HG03520 (cell line): Measurements from ENCODE around the gene SH3PXD2B.
"Not testable (repeated sequence)": the region's sequence is repeated elsewhere in the genome, so short reads cannot be mapped to it uniquely, and the experiment has no call there.

Source experiments
- ATAC-seq: cut with Tn5 transposase; IDR thresholded peaks from one replicate; pipeline ENCODE4 v1.9.1; 2021; ENCODE audit warnings: mild to moderate bottlenecking, moderate library complexity; ENCODE audit not compliant: unreplicated experiment

Gene SH3PXD2B

DNA sequence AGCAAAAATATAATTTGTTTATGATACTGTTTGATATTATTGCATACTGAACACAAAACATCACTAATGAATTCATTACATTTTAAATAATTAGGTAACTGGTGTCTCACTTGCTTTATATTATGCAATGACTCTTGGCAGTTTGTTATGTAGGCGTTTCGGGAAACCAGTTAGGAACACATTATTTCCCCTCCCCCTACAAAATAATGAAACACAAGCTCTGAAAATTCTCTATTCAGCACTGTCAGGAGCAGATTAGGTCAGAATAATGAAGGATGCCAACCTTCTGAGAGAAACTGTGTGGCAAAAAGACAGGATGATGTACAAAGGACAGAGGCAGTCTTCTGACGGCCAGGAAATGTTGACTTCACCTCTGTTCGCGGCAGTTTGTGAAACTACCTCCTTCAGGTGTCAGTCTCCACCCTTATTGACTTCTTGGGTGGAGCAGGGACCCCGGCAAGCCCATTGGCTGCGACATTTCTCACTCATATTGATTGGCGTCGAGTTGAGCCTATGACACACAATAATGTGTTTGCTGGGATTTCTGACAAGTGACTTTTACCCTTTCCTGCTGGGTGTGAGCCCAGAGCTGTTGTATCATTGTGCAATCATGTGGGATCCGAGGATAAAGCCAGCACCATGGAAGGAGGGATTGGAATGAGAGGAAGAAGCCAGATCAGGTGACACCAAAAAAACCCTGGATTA, 33.9 kb downstream of the SH3PXD2B start:
- ATAC-seq, result peak; percentile 77

DNA sequence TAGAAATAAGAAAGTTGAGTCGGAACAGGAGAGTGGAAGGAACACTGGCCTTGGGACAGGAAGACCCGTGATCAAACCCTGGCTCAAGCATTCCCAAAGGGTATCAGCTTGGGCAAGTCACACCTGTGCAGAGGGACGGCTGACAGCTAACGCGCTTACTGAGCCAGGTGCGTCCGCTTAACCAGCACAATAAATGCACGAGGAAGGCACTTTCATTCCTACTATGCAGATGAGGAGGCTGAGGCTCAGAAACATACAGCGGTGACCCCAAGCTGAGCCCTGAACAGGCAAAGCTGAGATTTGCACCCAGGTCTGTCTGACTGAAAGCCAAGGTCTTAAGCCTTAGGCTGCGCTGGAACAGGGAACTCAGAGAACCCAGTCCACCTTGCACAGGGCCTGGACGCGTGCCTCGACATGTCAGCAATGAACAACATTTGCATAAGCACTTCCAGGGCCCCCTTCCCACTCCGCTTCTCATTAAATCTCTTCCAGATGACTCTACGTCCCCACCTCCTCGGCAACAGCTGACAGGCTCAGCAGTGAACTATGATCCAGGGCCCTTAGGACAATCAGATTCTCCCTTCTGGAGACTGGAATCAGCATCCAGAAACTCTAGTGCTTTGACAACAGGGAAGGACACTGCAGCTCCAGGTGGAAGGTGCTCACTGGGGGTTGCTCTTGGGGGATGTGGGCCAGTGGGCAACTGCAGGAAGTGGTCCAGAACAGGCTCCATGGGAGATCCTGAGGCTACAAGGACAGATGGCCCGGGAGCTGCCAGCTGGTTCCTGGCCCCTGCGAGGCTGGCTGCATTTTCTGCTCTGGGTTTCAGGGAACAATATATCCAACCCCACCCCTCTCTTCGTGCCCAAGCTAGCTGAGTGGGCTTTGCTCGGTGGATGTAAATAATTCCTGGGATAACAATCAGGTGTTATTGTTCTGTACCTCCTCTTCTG, 35.2 kb downstream of the SH3PXD2B start:
- ATAC-seq, result no peak

DNA sequence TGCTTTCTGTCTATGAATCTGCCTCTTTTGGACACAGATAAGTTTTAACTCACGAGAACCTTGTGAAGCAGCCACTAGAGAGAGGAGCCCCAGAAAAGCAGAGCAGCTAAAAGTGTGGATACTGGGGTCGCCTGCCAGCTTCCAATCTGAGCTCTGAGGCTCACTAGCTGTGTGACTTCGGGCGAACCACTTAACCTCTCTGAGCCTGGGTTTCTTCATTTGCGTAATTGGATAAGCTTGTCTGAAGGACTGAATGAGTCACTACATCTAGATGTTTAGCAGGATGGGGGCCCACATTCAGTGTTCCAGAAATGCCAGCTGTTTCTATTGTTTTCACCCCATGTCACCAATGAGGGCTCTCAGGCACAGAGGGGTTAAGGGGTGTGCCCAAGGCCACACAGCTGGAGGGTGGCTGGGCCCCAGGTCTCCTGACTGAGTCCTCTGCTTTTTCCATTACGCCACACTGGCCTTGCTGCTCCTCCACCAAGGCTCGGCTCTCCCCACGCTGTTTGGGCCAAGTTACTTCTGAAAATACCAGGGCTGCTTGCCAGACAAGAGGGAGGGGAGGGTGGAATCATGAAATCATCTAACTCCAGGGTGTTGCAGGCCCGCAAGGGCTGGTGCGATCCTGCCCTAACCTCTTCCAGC, 36.2 kb downstream of the SH3PXD2B start:
- ATAC-seq, result no peak

DNA sequence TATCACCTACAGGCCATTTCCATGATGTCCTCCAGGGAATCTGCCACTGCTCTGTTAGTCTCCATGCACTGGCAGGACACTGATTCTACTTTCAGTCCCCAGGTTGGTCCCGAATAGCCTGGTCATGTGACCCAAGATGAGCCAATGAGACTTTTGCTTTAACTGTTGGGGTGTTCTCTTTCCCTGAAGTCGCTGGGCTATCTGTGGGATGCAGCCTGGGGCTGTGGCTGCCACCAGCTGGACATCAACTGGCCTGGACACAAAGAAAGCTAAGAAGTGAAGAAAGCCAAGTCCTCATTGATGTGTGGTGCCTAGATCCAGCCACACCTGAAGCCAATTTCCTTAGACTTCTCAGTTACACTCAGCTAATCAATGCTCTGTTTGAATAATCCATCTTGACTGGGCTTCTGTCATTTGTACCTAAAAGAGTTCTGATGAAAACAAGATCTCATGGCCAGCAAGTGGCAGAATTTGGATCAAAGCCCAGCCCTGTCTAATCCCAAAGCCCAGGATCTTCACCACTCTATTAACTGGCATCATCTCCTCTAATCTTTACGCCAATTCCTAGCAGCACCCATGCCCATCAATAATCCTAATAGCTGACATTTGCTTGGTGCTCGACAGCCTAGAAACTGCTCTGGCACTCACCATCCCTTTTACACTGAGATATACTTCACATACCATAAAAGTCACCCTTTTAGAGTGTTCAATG, 37.0 kb downstream of the SH3PXD2B start:
- no peak for ATAC-seq

DNA sequence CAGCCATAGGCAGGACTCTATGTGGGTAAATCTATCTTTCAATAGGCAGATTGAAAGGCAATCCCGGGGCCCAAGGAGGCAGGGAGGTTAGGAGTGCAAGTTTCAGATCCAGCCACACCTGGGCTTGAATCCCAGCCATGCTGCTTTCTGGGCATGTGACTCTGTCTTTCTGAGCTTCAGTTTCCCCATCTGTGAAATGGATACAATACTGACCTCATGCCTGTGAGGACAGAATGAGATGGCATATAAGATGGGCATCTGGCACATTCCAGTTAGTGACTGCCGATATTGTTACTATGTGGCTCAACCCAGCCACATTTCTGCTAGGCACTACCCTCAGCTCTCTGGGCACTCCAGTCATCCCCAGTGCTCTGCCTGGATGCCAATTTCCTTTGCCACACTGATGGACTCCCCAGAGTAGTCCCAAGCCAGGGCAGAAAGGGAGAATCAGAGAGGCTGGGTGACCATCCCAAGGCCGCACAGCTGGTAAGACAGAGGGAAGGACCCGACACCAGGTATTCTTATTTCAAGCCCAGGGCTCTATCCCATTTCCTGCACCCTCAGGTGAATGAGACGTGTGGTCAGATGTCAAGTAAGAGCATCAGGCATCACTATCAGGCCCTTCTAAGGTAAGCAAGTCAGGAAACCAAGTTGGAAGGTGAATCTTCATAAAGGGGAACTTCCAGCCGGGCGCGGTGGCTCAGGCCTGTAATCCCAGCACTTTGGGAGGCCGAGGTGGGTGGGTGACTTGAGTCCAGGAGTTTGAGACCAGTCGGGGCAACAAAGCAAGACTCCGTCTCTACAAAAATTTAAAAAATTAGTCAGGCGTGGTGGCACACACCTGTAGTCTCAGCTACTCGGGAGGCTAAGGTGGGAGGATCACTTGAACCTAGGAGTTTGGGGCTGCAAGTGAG, 38.7 kb downstream of the SH3PXD2B start:
- ATAC-seq, result no peak

DNA sequence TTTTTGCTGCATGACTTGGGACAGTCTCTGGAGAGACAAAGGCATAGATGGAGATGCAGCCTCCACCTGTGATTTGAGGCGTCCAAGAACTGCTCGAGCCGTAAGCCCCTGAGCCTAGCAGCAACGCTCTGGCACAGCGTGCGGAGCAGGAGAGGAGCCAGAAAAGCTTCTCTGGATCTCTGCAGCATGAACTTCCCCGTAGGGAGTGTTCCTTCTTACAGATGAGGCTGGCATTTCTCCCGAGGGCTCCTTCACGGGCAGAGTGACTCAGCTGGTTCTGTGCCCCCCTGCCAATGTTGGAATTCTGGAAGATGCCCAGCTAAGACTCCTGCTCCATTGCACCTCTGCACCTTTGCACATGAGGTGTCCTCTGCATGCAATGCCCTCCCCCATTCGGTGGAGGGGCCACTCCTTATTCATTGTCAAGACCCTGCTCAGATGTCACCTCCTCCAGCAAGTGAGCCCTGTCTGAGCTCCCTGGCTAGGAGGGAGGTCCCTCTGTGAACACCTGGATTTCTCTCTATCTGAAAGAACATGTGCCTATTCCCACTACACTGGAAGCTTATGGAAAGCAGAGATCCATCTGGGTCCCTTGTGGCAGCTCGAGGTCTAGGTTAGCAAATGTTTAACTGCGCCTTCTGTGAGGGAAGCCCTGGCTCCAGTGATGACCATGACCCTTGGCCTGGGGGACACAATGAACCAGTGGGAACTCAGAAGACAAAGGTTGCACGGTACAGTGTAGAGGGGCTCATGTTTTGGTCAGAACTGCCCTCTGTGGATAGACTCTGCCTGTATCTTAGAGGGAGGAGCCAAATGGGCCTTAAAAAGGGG, 39.6 kb downstream of the SH3PXD2B start:
- no peak for ATAC-seq

DNA sequence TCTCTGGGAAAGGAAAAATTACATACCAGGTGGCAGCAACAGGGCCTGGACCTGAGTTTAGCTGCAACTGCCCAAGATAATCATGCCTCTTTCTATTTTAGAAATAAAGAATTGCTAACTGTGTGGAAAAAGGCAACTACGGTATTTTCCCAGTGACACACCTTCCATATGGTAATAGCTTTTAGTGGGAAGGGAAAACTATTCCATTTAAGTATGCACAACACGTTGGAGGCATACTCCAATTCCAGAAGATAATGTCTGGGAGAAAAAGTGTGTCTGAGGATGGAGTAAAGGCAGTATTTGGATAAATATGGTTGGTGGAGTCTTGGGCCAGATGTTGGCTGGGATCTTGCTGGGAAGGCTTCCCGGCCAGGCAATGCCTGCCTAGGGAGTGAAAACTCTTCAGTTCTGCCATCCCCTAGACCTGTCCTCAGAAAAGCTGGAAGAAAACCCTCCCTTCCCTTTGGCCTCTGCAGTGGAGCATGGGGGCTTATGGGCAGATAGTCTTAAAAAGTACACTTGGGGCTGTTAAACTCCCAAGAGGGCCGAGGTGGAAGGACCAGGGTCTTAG, 40.6 kb downstream of the SH3PXD2B start:
- ATAC-seq, result no peak

DNA sequence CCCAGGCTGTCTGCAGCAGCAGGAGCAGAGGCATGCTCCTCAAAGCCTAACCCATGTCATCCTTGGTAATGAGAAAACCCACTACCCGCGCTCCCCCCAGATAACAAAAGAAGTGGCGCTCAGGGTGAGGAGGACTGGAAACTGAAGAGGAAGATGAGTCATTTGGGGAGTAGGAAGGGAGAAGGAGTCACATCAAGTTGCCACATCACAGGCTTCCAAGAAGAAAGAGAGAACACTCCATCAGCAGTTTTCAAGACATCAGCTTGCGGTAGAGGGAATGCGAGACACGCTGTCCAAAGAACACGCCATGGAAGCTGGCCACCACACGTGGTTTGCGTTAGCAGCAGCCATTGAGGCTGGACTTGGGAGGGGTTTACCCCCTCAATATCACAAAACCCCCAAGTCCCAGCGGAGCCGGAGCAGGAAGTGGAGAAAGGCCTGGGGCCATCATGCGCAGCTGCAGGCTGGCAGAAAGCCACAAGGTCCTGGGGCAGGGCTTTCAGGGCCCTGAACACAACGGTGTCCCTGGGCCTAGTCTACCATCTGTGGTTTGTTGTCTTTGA, 41.5 kb downstream of the SH3PXD2B start:
- ATAC-seq, result no peak

DNA sequence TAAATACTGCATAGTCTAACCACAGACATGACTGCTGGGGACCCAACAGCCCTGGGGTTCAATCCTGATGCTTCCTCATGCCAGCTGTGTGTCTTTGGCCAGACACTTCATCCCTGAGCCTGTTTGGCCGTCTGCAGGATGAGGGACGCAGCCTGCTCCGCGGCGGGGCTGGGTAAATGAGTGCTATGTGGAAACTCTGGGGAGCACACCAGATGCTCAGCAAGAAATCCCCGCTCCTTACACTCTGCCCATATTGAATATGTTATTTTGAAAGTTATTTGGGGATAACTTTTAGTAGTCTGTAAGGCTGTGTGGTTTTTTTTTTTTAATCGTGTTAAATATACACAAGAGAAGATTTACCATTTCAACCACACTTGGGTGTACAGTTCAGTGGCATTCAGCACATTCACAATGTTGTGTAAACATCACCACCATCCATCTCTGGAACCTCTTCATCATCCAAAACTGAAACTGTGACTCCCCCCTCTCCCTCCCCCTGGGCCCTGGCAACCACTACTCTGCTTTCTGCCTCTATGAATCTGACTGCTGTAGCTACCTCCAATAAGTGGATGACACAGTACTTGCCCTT, 42.7 kb downstream of the SH3PXD2B start:
- ATAC-seq, result no peak

DNA sequence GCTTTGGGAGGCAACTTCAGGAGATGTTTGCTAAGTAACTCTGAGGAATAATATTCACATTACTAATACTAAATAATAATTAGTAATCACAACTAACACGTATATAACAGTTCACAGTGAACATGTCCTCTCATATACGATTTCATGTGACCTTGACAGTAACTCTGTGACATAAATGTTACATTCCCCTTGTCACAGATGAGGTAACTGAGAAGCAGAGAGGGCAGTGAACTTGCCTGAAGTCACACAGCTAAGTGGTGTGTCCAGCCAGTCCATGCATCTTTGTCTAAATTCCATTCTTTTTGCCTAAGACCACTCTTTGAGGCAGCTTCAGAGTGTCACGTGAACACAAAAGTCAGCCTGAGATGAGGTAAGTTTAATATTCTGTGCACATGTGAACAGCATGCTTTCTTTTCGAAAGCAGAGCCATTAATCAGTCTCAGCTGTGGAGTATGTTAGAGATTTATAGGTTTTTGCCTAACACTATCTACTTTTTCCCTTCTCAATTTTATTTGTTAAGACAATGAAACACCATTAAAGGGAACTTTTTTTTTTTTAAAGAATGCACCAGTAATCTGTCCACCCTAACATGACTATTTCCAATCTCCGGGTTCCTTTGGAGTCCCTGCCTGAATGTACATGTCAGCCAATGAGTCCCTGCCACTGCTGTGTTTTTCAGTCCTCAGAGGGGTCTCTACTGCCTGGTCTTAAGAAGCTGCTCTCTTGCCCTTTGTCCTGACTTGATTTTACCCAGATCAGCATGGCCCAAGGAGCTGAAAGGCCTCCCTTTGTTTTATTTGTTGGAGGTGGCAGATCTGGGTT, 43.5 kb downstream of the SH3PXD2B start:
- no peak for ATAC-seq

DNA sequence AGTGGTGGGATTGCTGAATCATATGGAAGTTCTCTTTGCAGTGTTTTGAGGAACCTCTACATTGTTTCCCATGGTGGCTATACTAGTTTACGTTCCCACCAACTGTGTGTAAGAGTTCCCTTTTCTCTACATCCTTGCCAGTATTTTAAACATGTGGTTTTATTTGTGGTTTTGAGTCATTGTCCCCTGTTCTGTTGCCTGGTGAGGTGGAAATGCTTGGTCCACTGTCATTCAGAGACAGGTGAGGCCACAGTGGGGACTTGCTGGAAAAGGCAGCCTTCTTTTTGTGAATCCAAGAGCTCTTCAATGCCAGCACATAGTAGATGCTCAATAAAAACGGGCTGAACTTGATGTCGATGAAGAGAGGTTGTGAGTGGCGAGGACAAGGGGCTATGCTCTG, 44.2 kb downstream of the SH3PXD2B start:
- no peak for ATAC-seq

DNA sequence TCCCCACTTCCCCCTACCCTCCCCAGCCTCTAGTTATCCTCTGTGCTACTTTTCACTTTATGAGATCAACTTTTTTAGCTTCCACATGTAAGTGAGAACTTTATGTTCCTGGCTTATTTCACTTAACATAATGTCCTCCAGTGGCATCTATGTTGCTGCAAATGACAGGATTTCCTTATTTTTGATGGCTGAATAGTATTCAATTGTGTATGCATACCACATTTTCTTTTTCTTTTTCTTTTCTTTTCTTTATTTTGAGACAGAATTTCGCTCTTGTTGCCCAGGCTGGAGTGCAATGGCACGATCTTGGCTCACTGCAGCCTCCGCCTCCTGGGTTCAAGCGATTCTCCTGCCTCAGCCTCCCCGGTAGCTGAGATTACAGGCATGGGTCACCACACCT, 44.8 kb downstream of the SH3PXD2B start:
- not testable (repeated sequence) for ATAC-seq

DNA sequence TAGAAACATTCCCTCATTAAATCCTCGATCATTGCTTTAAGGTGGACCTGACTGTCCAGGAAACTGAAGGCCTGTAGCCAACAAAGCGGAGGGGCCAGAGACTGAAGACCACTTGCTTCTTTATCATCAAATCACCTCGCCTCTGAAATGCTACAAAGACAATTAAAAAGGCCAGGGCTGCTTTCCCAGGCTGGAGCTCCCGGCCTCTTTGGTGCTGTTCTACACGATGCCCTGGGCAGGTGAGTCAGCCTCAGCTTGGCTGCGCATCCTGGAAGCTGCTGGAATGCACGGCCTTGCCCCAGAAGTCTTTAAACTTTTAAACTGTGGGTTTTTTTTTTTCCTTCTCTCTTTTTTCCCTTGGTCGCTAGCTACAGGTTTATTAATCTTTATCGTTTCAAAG, 46.5 kb downstream of the SH3PXD2B start:
- no peak for ATAC-seq

DNA sequence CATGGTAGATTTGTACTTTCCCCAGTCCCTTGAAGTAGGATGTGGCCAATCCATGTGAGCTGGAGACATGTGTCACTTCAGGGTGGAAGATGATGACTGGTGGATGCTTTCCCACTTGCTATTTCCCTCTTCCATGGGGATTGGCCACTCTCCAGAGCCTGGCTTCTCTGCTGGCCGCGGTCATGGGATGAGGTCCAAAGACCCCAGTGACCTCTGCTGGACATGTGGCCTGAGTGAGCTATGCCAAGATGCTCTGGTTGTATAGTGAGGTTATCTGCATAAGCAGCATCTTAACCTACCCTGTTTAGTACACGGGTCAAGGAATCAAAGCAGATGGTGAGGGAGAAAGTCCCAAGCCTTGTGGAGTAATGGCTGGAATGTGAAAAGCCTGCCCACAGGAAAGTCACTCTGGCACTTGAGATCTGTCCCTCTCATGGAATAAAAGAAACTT, 47.1 kb downstream of the SH3PXD2B start:
- ATAC-seq, result no peak

DNA sequence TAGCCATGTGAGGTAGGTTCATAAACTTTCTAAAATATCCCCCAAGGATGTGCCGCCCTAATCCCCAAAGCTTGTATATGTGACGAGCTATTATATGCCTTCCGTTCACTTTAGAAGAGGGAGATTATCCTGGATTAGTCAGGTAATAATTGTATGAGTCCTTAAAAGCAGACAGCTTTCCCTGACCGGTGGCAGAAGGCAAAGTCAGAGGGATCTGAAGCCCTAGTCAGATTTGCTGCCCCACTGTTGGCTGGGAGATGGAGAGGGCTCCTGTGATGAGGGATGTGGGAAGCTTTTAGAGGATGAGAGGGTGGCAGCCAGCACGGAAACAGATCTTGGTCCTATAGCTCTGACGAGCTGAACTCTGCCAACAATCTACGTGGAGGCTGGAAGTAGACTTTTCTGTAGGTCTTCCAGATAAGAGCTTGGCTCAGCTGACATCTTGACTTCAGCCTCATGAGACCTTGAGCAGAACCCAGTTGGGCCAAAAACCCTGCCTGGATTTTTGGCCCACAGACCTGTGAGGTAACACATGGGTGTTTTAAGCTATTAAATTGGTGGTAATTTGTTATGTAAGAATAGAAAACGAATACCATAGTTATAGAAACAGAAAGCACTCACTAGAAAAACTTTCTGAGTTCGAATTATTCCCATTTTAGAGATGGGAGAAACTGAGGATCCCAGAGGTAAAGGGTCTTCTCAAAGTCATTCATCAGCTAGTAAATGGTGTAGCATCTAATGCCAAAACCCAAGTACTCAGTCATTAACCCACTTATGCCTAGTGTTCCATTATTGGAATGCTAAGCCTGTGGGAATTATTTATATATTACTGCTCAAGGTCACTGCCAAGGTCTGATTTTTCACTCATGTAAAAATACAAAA, 48.9 kb downstream of the SH3PXD2B start:
- no peak for ATAC-seq

DNA sequence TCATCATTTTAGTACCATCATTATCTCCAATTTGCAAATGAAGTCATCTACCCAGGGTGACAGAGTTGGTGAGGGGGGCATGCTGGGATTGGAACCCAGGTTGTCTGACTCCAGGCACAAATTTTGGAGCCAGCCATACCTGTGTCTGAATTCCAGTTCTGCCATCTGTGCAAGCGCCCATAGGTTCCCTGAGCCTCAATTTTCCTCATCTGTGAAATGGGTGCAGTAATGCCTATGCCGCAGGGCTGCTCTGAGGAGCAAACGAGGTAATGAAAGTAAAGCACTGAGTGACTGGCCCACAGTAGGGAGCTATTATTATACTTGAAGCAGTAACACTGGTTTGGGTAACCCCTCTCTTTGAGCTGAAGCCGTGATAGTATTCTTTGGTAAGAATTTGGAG, 49.6 kb downstream of the SH3PXD2B start:
- no peak for ATAC-seq
